SK-N-SH (cell line): Measurements from ENCODE around the gene LRTM2. TPM values are rescaled to one million over a fixed set of nuclear protein-coding genes. Genes with fewer than 3 reads are reported as not detected.

Experiments used
- CTCF ChIA-PET: fragments of 300-600, 350-600 bp; formaldehyde crosslinking; extraction: SDS; loops from one replicate; lab custom pipeline; 2021; lab: Yijun Ruan, JAX
- POLR2A ChIA-PET: fragments of 350-600 bp; sonication (Branson Sonifier 250); formaldehyde crosslinking; extraction: SDS; loops from one replicate; lab custom pipeline; 2020; ENCODE audit warnings: antibody characterized with exemption, inconsistent platforms; lab: Yijun Ruan, JAX
- DNase-seq: peaks from one replicate; pipeline ENCODE4 v3.0.0; 2012
- H2AFZ ChIP-seq: fragments of 200-600 bp; sonication (generic); 2 replicates; pipeline ENCODE4 v1.8.1; 2016; ENCODE audit warnings: antibody characterized with exemption, mild to moderate bottlenecking, low read depth
- H3F3A ChIP-seq: fragments of 200-600 bp; sonication (generic); replicated peaks from 2 replicates; pipeline ENCODE3; 2016; ENCODE audit warnings: antibody characterized with exemption, mild to moderate bottlenecking; ENCODE audit not compliant: insufficient read depth
- H3K27ac ChIP-seq, 2 experiments: fragments of 200-500 bp in 1 of 2; fragments of 200-600 bp in 1 of 2; sonication (Bioruptor generic) in 1 of 2; sonication (generic), shearing (Covaris generic) in 1 of 2; 2 replicates each; pipeline versions ENCODE4 v1.5.1 to v1.6.1; 2014 to 2016; ENCODE audit warnings: low read depth in 2 of 2, inconsistent platforms in 1 of 2, low read length in 1 of 2, mild to moderate bottlenecking in 1 of 2, mixed read lengths in 1 of 2
- H3K27me3 ChIP-seq: fragments of 200-600 bp; sonication (generic), shearing (Covaris generic); 2 replicates; pipeline ENCODE4 v1.6.1; 2016; ENCODE audit warnings: mixed run types; ENCODE audit not compliant: insufficient read depth
- H3K36me3 ChIP-seq, 2 experiments: fragments of 200-500 bp in 1 of 2; fragments of 200-600 bp in 1 of 2; sonication (Bioruptor generic) in 1 of 2; sonication (generic) in 1 of 2; replicated peaks in 1 of 2; 2 replicates each; pipeline versions ENCODE3 to v1.5.1; 2014 to 2016; ENCODE audit warnings: low read length in 1 of 2, mild to moderate bottlenecking in 1 of 2; ENCODE audit not compliant: insufficient read depth in 2 of 2, control insufficient read depth in 1 of 2
- H3K4me1 ChIP-seq, 2 experiments: fragments of 200-500 bp in 1 of 2; fragments of 200-600 bp in 1 of 2; sonication (Bioruptor generic) in 1 of 2; sonication (generic), shearing (Covaris generic) in 1 of 2; 2 replicates each; pipeline versions ENCODE4 v1.5.1 to v1.6.1; 2014 to 2016; ENCODE audit warnings: low read depth in 1 of 2, low read length in 1 of 2, mixed run types in 1 of 2; ENCODE audit not compliant: insufficient read depth in 2 of 2, control insufficient read depth in 1 of 2
- H3K4me2 ChIP-seq: fragments of 200-600 bp; sonication (generic), shearing (Covaris generic); 2 replicates; pipeline ENCODE4 v1.6.1; 2017; ENCODE audit warnings: mixed run types
- H3K4me3 ChIP-seq, 2 experiments: fragments of 200-500 bp in 1 of 2; fragments of 200-600 bp in 1 of 2; sonication (Bioruptor generic) in 1 of 2; sonication (generic), shearing (Covaris generic) in 1 of 2; 2 replicates each; pipeline versions ENCODE4 v1.5.1 to v1.8.1; 2014 to 2016; ENCODE audit warnings: low read depth in 2 of 2, inconsistent platforms in 1 of 2, low read length in 1 of 2, mild to moderate bottlenecking in 1 of 2, mixed read lengths in 1 of 2, moderate library complexity in 1 of 2
- H3K79me2 ChIP-seq: fragments of 200-600 bp; sonication (generic); 2 replicates; pipeline ENCODE4 v1.8.1; 2017; ENCODE audit warnings: mild to moderate bottlenecking; ENCODE audit not compliant: insufficient read depth
- H3K9ac ChIP-seq: fragments of 200-600 bp; sonication (generic); 2 replicates; pipeline ENCODE4 v1.6.1; 2017; ENCODE audit warnings: mixed run types
- H3K9me2 ChIP-seq: fragments of 200-600 bp; sonication (generic); 2 replicates; pipeline ENCODE4 v1.6.1; 2017; ENCODE audit warnings: mixed run types
- H3K9me3 ChIP-seq: fragments of 200-600 bp; sonication (generic); 2 replicates; pipeline ENCODE4 v1.6.1; 2017; ENCODE audit warnings: mixed run types, mild to moderate bottlenecking, moderate library complexity
- H4K20me1 ChIP-seq: fragments of 200-600 bp; sonication (generic); 2 replicates; pipeline ENCODE4 v1.6.1; 2017; ENCODE audit warnings: mild to moderate bottlenecking, mixed run types; ENCODE audit not compliant: insufficient read depth
- CHD2 ChIP-seq: fragments of 150-350 bp; IDR thresholded peaks from 2 replicates; pipeline ENCODE4 v1.6.1; 2018; ENCODE audit warnings: low read length; ENCODE audit not compliant: partially characterized antibody
- FOSL2 ChIP-seq: IDR thresholded peaks from 2 replicates; pipeline ENCODE4 v1.4.0; 2012; ENCODE audit warnings: low read depth, mild to moderate bottlenecking, moderate library complexity, borderline replicate concordance
- GABPA ChIP-seq: IDR thresholded peaks from 2 replicates; pipeline ENCODE4 v1.4.0; 2012; ENCODE audit warnings: low read depth, mild to moderate bottlenecking
- GATA2 ChIP-seq: sonication (generic); formaldehyde crosslinking; IDR thresholded peaks from 2 replicates; pipeline ENCODE4 v1.5.0; 2020; ENCODE audit warnings: mild to moderate bottlenecking, missing genetic modification reagents
- JUND ChIP-seq: IDR thresholded peaks from 2 replicates; pipeline ENCODE4 v1.4.0; 2012
- MXI1 ChIP-seq: IDR thresholded peaks from 2 replicates; pipeline ENCODE4 v1.6.1; 2012; ENCODE audit warnings: mild to moderate bottlenecking, low read depth, low read length, improper control_type of control experiment
- NFIC ChIP-seq: IDR thresholded peaks from 2 replicates; pipeline ENCODE4 v1.4.0; 2012; ENCODE audit warnings: borderline replicate concordance
- POLR2AphosphoS5 ChIP-seq: IDR thresholded peaks from 2 replicates; pipeline ENCODE4 v1.6.1; 2012; ENCODE audit warnings: low read depth, low read length
- RAD21 ChIP-seq: IDR thresholded peaks from 2 replicates; pipeline ENCODE4 v1.6.1; 2012; ENCODE audit warnings: mild to moderate bottlenecking, low read length
- RCOR1 ChIP-seq: fragments of 150-350 bp; IDR thresholded peaks from 2 replicates; pipeline ENCODE4 v1.6.1; 2017; ENCODE audit warnings: antibody characterized with exemption, low read length
- RXRA ChIP-seq: IDR thresholded peaks from 2 replicates; pipeline ENCODE4 v1.4.0; 2012; ENCODE audit warnings: low read depth, mild to moderate bottlenecking, borderline replicate concordance
- SIN3A ChIP-seq: IDR thresholded peaks from 2 replicates; pipeline ENCODE4 v1.6.1; 2012; ENCODE audit warnings: low read depth, mild to moderate bottlenecking, low read length, moderate library complexity, borderline replicate concordance
- TEAD4 ChIP-seq: IDR thresholded peaks from 2 replicates; pipeline ENCODE4 v1.4.0; 2012; ENCODE audit warnings: mild to moderate bottlenecking, borderline replicate concordance; ENCODE audit not compliant: insufficient read depth
- USF1 ChIP-seq: IDR thresholded peaks from 2 replicates; pipeline ENCODE4 v1.4.0; 2012; ENCODE audit warnings: low read depth, borderline replicate concordance
- USF2 ChIP-seq: fragments of 150-350 bp; IDR thresholded peaks from 2 replicates; pipeline ENCODE4 v1.6.1; 2017; ENCODE audit warnings: antibody characterized with exemption, low read length, low read depth, borderline replicate concordance
- WGBS: methylation state at CpG from one replicate; pipeline ENCODE4 v1.1.6; 2017; ENCODE audit warnings: low lambda C conversion rate; 5-methylcytosine and 5-hydroxymethylcytosine counted together
- polyA plus RNA-seq, 3 experiments: library from polyadenylated mRNA; depleted of rRNA; stranded (reverse); fragments of >200 nt; gene quantifications; 2 replicates each; pipeline ENCODE4 v1.2.3, GENCODE V29; 2012
- TF ChIP-seq, protein P1 (sequence below): IDR thresholded peaks from 2 replicates; pipeline ENCODE4; 2012
- TF ChIP-seq, protein P2 (sequence below): IDR thresholded peaks from 2 replicates; pipeline ENCODE4 v1.4.0; 2012; ENCODE audit warnings: low read depth, borderline replicate concordance
- TF ChIP-seq, protein P3 (sequence below): fragments of 200-600 bp; sonication (generic); IDR thresholded peaks from 2 replicates; pipeline ENCODE4 v1.6.1; 2017; ENCODE audit warnings: antibody characterized with exemption, mild to moderate bottlenecking, moderate library complexity

Gene LRTM2
- polyA plus RNA-seq, 1 of the 3 experiments (the other 2 are of a cell fraction): not detected

DNA sequence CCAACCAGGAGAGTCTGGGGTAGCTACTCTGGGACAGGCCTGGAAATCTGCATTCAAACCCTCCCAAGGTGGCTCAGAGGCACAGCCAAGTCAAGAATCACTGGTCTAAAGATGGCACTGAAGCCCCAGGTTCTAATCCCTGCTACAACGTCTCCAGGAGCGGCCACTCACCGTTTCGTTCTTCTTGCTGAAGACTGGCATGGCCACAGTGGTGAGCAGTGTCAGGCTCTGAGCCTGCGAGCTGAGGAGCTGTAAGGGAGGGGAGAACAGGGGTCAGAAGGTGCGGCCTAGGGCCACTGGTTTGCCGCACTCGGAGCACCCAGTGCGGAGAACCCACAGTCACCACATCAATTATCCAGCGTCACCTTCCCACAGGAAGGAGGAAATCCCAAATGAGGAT is 59.3 kb downstream of the LRTM2 start:
- Histone ChIP-seq H3K27ac (no peak overlapping the region), H3K9ac (no peak overlapping the region), H4K20me1 (no peaks in the 10 kb centered on the region), H3K4me3 (no peak overlapping the region), H2AFZ (no peak overlapping the region), H3K79me2 (no peaks in the 10 kb centered on the region), H3K27me3 (peaks cover 15% of the 10 kb centered on the region; the same call in 1 of the 2 replicates), H3K9me3 (no peaks in the 10 kb centered on the region), H3F3A (no peaks in the 10 kb centered on the region), H3K4me1 (no peaks in the 10 kb centered on the region), H3K4me2 (no peak overlapping the region), H3K9me2 (no peaks in the 10 kb centered on the region), H3K36me3 (no peaks in the 10 kb centered on the region)
- ChIA-PET POLR2A (no interaction called here), CTCF (no interaction called here)
- WGBS: 71% methylated on average over 6 of the region's 10 CpGs
- peak; percentile 1 for DNase-seq
- TF ChIP-seq, protein P1, sequence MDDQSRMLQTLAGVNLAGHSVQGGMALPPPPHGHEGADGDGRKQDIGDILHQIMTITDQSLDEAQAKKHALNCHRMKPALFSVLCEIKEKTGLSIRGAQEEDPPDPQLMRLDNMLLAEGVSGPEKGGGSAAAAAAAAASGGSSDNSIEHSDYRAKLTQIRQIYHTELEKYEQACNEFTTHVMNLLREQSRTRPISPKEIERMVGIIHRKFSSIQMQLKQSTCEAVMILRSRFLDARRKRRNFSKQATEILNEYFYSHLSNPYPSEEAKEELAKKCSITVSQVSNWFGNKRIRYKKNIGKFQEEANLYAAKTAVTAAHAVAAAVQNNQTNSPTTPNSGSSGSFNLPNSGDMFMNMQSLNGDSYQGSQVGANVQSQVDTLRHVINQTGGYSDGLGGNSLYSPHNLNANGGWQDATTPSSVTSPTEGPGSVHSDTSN: no peak
- TF ChIP-seq JUND (no peak), FOSL2 (no peak), NFIC (no peak), TEAD4 (no peak), GABPA (no peak)
- TF ChIP-seq, protein P2, sequence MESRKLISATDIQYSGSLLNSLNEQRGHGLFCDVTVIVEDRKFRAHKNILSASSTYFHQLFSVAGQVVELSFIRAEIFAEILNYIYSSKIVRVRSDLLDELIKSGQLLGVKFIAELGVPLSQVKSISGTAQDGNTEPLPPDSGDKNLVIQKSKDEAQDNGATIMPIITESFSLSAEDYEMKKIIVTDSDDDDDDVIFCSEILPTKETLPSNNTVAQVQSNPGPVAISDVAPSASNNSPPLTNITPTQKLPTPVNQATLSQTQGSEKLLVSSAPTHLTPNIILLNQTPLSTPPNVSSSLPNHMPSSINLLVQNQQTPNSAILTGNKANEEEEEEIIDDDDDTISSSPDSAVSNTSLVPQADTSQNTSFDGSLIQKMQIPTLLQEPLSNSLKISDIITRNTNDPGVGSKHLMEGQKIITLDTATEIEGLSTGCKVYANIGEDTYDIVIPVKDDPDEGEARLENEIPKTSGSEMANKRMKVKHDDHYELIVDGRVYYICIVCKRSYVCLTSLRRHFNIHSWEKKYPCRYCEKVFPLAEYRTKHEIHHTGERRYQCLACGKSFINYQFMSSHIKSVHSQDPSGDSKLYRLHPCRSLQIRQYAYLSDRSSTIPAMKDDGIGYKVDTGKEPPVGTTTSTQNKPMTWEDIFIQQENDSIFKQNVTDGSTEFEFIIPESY: no peak

GRCh38 chr12:1880153-1880845 is 59.9 kb downstream of the LRTM2 start:
- H3K79me2 ChIP-seq: no peaks in the 10 kb centered on the region
- POLR2A ChIA-PET: no interaction called here
- no peaks in the 10 kb centered on the region for H3K9me2 ChIP-seq
- no peaks in the 10 kb centered on the region for H3K4me1 ChIP-seq
- H3K36me3 ChIP-seq: no peaks in the 10 kb centered on the region
- CTCF ChIA-PET: no interaction called here
- H3K9me3 ChIP-seq: no peaks in the 10 kb centered on the region
- peaks cover 10% of the 10 kb centered on the region; the same call in 1 of the 2 replicates for H3K27me3 ChIP-seq
- no peak overlapping the region for H3K9ac ChIP-seq
- DNase-seq: peak; percentile 0
- H2AFZ ChIP-seq: no peak overlapping the region
- H3K4me3 ChIP-seq: no peak overlapping the region
- TF ChIP-seq MXI1: no peak
- TF ChIP-seq, protein P3, sequence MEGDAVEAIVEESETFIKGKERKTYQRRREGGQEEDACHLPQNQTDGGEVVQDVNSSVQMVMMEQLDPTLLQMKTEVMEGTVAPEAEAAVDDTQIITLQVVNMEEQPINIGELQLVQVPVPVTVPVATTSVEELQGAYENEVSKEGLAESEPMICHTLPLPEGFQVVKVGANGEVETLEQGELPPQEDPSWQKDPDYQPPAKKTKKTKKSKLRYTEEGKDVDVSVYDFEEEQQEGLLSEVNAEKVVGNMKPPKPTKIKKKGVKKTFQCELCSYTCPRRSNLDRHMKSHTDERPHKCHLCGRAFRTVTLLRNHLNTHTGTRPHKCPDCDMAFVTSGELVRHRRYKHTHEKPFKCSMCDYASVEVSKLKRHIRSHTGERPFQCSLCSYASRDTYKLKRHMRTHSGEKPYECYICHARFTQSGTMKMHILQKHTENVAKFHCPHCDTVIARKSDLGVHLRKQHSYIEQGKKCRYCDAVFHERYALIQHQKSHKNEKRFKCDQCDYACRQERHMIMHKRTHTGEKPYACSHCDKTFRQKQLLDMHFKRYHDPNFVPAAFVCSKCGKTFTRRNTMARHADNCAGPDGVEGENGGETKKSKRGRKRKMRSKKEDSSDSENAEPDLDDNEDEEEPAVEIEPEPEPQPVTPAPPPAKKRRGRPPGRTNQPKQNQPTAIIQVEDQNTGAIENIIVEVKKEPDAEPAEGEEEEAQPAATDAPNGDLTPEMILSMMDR: no peak
- TF ChIP-seq JUND: no peak
- TF ChIP-seq SIN3A: no peak
- TF ChIP-seq POLR2AphosphoS5: no peak
- TF ChIP-seq RAD21: no peak
- no peak for TF ChIP-seq RCOR1
- TF ChIP-seq USF2: no peak
- no peak for TF ChIP-seq USF1
- TF ChIP-seq GATA2: no peak
- TF ChIP-seq CHD2: no peak
- no peak for TF ChIP-seq RXRA
- TF ChIP-seq, all 33 proteins: peak for 0
- H3K4me2 ChIP-seq: no peak overlapping the region
- H3F3A ChIP-seq: no peaks in the 10 kb centered on the region
- WGBS: 31% methylated on average over 8 of the region's 18 CpGs
- H3K27ac ChIP-seq: no peak overlapping the region
- H4K20me1 ChIP-seq: no peaks in the 10 kb centered on the region
